Hepatocyte (in vitro differentiated cells): ENCODE results near the gene SRD5A1.

ENCODE experiments used
- CTCF ChIP-seq: fragments of 200-600 bp; sonication (generic); IDR thresholded peaks from 2 replicates; pipeline ENCODE4 v1.5.1; 2016; ENCODE audit warnings: antibody characterized with exemption, mild to moderate bottlenecking; ENCODE audit not compliant: poor library complexity
- EZH2 ChIP-seq: fragments of 200-600 bp; sonication (generic); IDR thresholded peaks from 2 replicates; pipeline ENCODE4 v1.6.1; 2016; ENCODE audit warnings: antibody characterized with exemption, mild to moderate bottlenecking, borderline replicate concordance

DNA sequence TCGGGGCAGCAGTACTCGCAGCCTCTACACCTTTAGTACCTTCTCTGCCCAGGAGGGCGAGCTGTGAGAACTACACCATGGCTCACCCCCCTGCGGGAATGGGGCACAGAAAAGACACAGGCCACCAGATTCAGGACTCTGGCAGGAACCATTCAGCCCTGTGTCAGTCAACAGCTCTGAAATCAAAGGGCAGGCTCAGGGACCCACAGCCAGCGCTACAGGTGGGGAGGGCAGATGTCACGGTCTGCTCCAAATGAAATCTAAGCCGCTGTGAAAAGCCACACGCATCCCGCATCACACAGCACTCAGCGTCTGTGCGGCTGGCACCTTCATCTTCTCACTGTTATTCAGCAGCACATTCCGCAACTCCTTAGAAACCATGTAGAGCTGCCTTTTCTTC is 28.3 kb upstream of the SRD5A1 start:
- no peak for TF ChIP-seq CTCF
- TF ChIP-seq EZH2: no peak
